Measurements from ENCODE around the gene ABCA7. TPM values are rescaled to one million over a fixed set of nuclear protein-coding genes. Genes with fewer than 3 reads are reported as not detected.
A peak's percentile ranks its signal among the peaks of the same experiment; 100 is the strongest.

Gene ABCA7
- total RNA-seq, 4 donors from 2014 or later: 3.9 to 9.5 (median 6.9) TPM

DNA sequence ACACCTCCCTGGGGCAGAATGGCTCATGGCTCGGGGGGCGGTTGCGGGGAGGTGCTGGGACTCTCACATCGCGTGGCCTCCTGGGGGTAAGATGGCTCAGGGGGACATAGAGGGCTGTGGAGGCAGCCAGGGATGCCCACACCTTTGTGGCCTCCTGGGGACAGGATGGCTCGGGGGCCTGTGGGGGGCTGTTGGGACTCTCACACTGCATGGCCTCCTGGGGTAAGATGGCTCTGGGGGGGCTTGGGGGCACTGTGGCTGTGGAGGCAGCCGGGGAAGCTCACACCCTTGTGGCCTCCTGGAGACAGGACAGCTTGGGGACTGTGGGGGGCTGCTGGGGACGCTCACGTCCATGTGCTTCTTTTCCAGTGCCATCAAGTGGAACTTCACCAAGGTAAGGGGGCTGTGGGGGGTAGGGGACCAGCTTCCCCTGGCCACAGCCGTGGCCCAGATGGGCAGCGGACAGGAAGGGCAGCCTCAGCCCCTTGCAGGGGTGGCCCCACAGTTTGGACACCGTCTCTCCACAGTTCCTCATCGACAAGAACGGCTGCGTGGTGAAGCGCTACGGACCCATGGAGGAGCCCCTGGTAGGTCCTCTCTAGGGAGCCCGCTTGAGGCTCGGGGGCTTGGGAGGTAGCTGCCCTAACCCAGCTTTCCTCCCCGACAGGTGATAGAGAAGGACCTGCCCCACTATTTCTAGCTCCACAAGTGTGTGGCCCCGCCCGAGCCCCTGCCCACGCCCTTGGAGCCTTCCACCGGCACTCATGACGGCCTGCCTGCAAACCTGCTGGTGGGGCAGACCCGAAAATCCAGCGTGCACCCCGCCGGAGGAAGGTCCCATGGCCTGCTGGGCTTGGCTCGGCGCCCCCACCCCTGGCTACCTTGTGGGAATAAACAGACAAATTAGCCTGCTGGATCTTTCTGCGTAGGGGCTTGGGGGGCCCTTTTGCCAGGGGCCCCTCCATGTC is 66.2 kb downstream of the ABCA7 start:
- Histone ChIP-seq H3K27ac (replicated peaks in 1 of 4) (peak overlapping the region in 3 of 4 donors; percentile 95 to 100 (median 96)), H3K27me3 (no peaks in the 10 kb centered on the region), H3K4me3 (peak overlapping the region in 2 of 4 donors; percentile 74 to 88), H3K4me1 (peaks cover 39 to 60% (median 48%) of the 10 kb centered on the region in 4 donors), H3K9me3 (no peaks in the 10 kb centered on the region), H3K36me3 (peaks cover 31 to 55% (median 53%) of the 10 kb centered on the region in 4 donors)
- DNase-seq (ENCODE audit: extremely low spot score): no peak
- 81% methylated on average over 23 of the region's 32 CpGs for WGBS
- TF ChIP-seq, protein P1, sequence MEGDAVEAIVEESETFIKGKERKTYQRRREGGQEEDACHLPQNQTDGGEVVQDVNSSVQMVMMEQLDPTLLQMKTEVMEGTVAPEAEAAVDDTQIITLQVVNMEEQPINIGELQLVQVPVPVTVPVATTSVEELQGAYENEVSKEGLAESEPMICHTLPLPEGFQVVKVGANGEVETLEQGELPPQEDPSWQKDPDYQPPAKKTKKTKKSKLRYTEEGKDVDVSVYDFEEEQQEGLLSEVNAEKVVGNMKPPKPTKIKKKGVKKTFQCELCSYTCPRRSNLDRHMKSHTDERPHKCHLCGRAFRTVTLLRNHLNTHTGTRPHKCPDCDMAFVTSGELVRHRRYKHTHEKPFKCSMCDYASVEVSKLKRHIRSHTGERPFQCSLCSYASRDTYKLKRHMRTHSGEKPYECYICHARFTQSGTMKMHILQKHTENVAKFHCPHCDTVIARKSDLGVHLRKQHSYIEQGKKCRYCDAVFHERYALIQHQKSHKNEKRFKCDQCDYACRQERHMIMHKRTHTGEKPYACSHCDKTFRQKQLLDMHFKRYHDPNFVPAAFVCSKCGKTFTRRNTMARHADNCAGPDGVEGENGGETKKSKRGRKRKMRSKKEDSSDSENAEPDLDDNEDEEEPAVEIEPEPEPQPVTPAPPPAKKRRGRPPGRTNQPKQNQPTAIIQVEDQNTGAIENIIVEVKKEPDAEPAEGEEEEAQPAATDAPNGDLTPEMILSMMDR (IDR thresholded peaks at IDR 0.05): no peak
- no peak for TF ChIP-seq POLR2AphosphoS5 (IDR thresholded peaks at IDR 0.05)
- no peak for TF ChIP-seq POLR2A (IDR thresholded peaks at IDR 0.05; ENCODE audit: low read depth)
- TF ChIP-seq EP300 (IDR thresholded peaks at IDR 0.05): no peak
- intact Hi-C loops (cut with DNase I): no loop called here

DNA sequence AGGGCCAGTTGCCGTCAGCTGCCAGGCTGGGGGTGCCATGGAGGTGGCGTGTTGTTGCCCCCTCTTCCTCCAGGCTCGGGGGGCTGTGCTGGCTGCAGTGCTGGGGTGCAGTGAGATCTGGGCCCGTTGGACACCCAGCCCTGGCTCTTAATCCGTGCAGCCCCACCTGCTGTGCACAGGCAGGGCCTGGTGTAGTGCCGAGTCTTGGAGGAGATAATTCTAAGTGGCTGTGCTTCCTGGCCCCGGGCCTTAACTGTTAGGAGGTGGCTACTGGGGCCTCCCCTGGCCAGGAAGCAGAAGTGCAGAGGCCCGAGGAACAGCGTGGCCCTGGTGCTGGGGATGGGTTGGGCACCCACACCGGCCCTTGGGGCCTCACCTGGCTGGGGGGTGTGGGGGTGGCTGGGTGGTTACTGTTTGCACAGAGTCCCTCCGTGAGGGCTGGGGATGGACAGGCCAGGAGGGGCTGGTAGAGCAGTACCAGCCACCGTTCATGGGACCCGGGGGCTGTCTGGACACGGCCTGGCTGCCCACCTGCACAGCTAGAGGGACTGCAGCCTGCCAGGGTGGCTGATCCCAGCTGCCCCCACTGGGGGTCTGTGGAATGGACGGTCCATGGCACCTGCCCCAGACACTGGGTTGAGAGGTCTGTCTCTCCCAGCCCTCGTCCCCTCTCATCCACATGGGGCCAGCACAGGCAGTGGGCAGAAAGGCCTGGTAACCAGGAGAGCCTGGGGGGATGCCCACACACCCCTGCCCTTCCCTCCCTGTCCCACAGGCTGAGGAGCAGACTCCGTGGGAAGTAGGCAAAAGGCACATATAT is 67.1 kb downstream of the ABCA7 start:
- Histone ChIP-seq H3K27ac (replicated peaks in 1 of 4) (peak overlapping the region in 2 of 4 donors; percentile 96 to 100), H3K9me3 (no peaks in the 10 kb centered on the region), H3K4me3 (no peak overlapping the region), H3K4me1 (peaks cover 35 to 60% (median 45%) of the 10 kb centered on the region in 4 donors), H3K27me3 (no peaks in the 10 kb centered on the region), H3K36me3 (peaks cover 35 to 64% (median 62%) of the 10 kb centered on the region in 4 donors)
- TF ChIP-seq POLR2AphosphoS5 (IDR thresholded peaks at IDR 0.05): no peak
- no peak for TF ChIP-seq EP300 (IDR thresholded peaks at IDR 0.05)
- TF ChIP-seq, protein P1 (IDR thresholded peaks at IDR 0.05): no peak
- no peak for TF ChIP-seq POLR2A (IDR thresholded peaks at IDR 0.05; ENCODE audit: low read depth)
- intact Hi-C loops (cut with DNase I): no loop called here
- WGBS: 70% methylated on average over 8 of the region's 17 CpGs
- no peak for DNase-seq (ENCODE audit: extremely low spot score)

DNA sequence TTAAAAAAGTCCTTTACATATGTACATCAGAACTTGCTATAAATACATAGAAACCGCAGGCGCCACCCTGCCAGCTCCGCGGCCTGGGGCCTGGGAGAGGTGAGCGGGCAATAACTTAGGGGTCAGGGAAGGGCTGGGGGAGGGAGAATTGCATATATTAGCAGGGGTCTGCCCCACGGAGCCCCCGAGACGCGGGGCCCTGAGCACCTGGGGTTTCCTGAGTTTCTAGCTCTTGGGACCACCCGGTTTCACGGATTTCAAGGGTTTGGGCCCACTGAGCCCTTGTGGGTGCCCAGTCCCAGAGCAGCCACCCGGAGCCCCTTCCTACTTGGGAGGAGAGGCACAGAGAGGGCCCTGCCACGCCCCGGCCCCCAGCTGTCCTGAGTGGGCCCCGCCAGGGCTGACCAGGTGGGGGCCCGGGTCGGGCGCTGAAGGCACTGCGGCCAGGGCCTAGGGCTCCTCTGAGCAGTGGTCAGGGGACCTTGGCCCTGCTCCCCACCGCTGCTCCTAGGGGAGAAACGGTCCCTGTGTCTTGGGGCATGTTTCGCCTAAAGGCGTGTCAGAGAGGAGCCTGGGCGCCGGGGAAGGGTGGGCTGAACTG is 67.9 kb downstream of the ABCA7 start:
- Histone ChIP-seq H3K36me3 (peaks cover 36 to 71% (median 69%) of the 10 kb centered on the region in 4 donors), H3K27me3 (no peaks in the 10 kb centered on the region), H3K27ac (replicated peaks in 1 of 4) (peak overlapping the region in 2 of 4 donors; percentile 96 to 100), H3K4me3 (no peak overlapping the region), H3K9me3 (no peaks in the 10 kb centered on the region), H3K4me1 (peaks cover 35 to 60% (median 44%) of the 10 kb centered on the region in 4 donors)
- DNase-seq (ENCODE audit: extremely low spot score): no peak
- no peak for TF ChIP-seq POLR2AphosphoS5 (IDR thresholded peaks at IDR 0.05)
- TF ChIP-seq, protein P1 (IDR thresholded peaks at IDR 0.05): no peak
- no peak for TF ChIP-seq POLR2A (IDR thresholded peaks at IDR 0.05; ENCODE audit: low read depth)
- TF ChIP-seq EP300 (IDR thresholded peaks at IDR 0.05): no peak
- WGBS: 95% methylated on average over 11 of the region's 25 CpGs
- intact Hi-C loops (cut with DNase I): no loop called here

DNA sequence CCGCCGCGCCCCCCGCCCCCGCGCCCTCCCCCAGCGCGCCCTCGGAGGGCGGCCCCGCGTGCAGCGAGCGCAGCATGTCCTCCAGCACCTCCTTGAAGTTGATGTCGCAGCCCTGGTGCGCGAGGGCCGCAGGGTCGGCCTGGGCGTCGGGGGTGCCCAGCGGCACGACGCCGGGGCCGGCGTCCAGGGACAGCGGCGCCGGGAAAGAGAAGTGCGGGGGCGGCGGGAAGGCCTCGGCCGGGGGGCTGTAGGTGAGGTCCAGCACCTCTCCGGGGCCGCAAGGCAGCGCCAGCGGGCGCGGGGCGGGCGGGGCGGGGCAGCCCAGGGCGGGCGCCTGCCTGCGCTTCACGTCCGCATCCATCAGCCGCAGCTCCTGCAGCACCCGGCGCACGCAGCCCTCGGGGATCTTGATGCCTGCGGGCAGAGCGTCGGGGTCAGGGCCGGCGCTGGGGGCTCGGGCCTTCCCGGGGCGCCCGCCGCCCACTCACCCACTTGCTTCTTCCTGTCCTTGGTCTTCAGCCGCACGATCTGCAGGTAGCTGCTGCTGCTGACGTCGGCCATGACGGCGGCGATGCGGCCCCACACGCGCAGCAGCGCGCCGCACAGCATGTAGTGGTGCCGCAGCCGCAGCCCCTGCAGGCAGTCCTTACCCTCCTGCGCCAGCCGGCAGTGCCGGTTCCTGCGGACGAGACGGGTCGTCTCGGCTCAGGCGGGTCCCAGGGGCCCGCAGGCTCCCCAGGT is 68.6 kb downstream of the ABCA7 start:
- peaks cover 35 to 60% (median 44%) of the 10 kb centered on the region in 4 donors for H3K4me1 ChIP-seq
- no peak for DNase-seq (ENCODE audit: extremely low spot score)
- no peak overlapping the region for H3K27ac ChIP-seq (replicated peaks in 1 of 4)
- intact Hi-C loops (cut with DNase I): no loop called here
- no peaks in the 10 kb centered on the region for H3K27me3 ChIP-seq
- peaks cover 36 to 76% (median 72%) of the 10 kb centered on the region in 4 donors for H3K36me3 ChIP-seq
- WGBS: 91% methylated on average over 44 of the region's 89 CpGs
- TF ChIP-seq, protein P1 (IDR thresholded peaks at IDR 0.05): no peak
- TF ChIP-seq EP300 (IDR thresholded peaks at IDR 0.05) (no peak), POLR2AphosphoS5 (IDR thresholded peaks at IDR 0.05) (peak in 1 of 2 donors; percentile 9), POLR2A (IDR thresholded peaks at IDR 0.05; ENCODE audit: low read depth) (no peak)
- no peak overlapping the region for H3K4me3 ChIP-seq
- no peaks in the 10 kb centered on the region for H3K9me3 ChIP-seq

All from esophagus muscularis mucosa (tissue), 4 donors.